H54 (cell line): ENCODE data around the gene CHIA.

Source experiments
- DNase-seq: peaks from one replicate; pipeline ENCODE4 v3.0.0; 2011; ENCODE audit warnings: low spot score, mixed read lengths; ENCODE audit not compliant: insufficient read length
- FAIRE-seq: peaks from 3 replicates; lab custom pipeline; 2011; peaks lifted over from hg19 to GRCh38; lab: Jason Lieb, UNC
- POLR2A ChIP-seq: IDR thresholded peaks from 2 replicates; pipeline ENCODE4 v1.6.1; 2011; ENCODE audit warnings: low read depth, mild to moderate bottlenecking, low read length

CHIA gene

DNA sequence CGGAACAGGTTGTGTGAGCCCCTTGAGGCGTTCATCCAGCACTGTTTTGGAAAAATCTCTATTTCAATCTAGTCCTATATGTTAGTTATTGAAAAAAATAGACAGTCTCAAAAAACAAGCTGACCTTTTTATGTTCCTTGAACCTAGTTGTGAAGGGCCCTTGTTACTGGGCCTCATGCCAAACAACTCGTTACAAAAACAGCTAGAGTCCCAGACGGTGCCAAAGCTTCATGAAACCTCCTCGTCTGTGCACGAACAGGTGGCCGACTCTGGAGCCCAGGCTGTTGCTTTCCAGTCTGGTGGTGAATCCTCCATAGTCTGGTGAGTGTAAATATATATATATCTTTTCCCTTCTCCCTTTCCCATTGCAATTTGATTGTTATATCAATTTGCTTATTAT lies at the start of gene CHIA:
CHIA (plus strand) TSS at position 222 of the 400 bp plus-strand sequence. CDS start 19,617 bp downstream, outside the sequence.
- no peak for TF ChIP-seq POLR2A
- FAIRE-seq (no peak), DNase-seq (no peak)

DNA sequence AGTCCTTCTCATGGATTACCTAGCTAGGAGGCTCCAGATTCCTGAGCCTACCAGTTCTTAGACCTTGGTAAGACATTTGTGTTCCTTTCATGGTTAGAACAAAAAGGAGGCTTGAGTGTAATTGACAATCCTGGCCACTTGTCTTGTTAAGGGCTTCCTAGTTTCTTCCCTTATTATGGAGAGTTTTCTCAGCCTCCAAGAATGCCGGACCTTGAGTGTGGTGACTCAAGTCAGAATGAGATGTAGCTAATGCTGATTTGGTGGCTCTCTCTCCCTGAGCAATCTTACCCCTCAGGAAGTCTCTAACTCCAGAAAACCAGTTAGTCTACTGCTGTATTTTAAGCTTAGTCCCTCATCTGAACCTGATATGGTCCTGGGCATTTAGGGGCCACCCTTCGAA lies 48.9 kb upstream of the CHIA start:
- TF ChIP-seq POLR2A = no peak
- no peak for FAIRE-seq

GRCh38 chr1:111242805-111243523 lies 47.7 kb upstream of the CHIA start:
- FAIRE-seq (no peak), DNase-seq (no peak)
- no peak for TF ChIP-seq POLR2A

More for the DNA sequence above, 48.9 kb upstream of the CHIA start:
- no peak for DNase-seq

DNA sequence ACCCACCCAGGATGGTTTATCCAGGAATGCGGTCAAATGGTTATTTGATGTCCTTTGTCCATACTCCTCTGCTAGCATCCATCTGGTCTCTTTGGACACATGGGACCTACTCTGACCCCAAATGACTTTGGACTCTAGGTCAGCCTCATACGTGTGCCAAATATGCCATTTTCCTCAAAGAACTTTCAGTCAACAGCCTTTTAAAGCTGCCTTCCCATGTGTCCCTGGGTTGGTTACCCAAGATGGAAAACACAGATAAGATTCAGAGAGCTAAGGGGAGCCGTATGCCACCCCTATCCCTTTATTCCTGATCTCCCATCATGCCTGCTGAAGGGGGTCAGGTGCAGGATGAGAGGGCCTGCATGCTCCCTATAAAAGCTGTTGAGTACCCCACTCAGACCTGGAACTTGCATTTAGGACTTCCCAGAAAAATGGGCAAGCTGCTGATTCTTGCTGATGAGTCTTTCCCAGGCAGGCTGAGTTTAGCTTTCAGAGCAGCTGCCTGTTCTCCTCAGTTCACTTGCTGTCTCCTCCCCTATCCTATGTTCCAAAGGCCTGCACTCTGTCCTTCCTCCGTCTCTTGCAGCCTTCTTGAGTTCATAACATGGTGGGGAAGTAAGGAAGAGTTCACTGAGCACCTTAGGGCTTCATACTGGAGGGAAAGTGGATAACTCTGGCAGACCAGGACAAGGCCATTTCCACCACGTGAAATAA lies 43.4 kb upstream of the CHIA start:
- DNase-seq = no peak
- FAIRE-seq = no peak
- no peak for TF ChIP-seq POLR2A

GRCh38 chr1:111249960-111250359 lies 40.7 kb upstream of the CHIA start:
- no peak for DNase-seq
- TF ChIP-seq POLR2A = no peak
- no peak for FAIRE-seq

- DNase-seq (no peak), FAIRE-seq (no peak)
- TF ChIP-seq POLR2A = no peak
These were observed 39.1 kb upstream of the CHIA start for GRCh38 chr1:111251570-111251969.

GRCh38 chr1:111252786-111253185 lies 37.9 kb upstream of the CHIA start:
- DNase-seq = no peak
- no peak for TF ChIP-seq POLR2A

DNA sequence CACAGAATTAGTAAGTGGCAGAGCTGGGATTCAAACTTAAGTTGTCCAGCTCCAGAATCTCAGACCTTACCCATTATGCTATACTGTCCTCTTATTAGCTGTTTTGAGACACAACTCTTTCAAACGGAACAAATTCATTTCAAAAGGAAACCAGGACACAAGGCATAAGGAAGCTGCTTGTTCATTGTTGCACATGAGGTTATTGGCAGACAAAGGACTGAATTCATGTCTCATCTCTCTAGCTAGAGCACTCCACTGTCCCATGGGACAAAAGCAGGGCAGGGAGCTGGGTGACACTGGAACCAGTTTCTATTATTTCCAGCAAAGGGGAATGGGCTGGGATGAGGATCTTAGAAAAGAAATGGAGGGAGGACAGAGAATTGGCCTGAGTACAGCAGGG lies 36.8 kb upstream of the CHIA start:
- DNase-seq (no peak), FAIRE-seq (no peak)
- no peak for TF ChIP-seq POLR2A

More at GRCh38 chr1:111252786-111253185, 37.9 kb upstream of the CHIA start:
- FAIRE-seq = no peak

DNA sequence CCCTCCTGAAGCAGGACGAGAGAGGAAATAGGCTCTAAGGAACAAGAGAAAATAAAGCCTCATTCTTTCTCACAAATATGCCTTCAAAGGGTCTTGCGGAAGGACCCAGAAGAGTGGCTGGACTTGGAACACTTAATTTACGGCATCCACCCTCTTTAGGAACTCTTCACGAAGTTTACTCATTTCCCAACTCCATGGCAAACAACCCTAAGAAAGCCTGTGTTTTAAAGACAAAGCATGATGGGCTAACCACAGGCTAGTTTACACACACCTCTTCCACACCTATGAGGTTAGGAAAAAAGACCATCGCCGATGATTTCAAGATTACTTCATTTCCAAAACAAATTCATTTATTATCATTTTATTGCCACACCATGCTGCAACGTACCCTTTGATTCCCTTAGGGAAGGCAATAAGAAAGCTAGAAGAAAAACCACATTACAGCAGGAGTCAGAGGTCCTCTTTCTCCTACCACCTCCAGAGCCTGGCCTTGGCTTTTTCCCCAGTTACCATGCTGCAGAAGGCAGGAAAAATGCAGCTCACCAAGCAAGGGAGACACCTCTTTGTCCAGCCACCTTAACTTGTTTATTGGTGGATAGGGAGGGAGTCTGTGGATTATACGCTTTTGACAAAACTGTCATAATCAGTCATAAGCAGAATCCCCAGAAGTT lies 33.5 kb upstream of the CHIA start:
- DNase-seq (no peak), FAIRE-seq (no peak)
- no peak for TF ChIP-seq POLR2A

GRCh38 chr1:111267801-111268508 lies 22.7 kb upstream of the CHIA start:
- no peak for DNase-seq
- no peak for TF ChIP-seq POLR2A
- FAIRE-seq = no peak

DNA sequence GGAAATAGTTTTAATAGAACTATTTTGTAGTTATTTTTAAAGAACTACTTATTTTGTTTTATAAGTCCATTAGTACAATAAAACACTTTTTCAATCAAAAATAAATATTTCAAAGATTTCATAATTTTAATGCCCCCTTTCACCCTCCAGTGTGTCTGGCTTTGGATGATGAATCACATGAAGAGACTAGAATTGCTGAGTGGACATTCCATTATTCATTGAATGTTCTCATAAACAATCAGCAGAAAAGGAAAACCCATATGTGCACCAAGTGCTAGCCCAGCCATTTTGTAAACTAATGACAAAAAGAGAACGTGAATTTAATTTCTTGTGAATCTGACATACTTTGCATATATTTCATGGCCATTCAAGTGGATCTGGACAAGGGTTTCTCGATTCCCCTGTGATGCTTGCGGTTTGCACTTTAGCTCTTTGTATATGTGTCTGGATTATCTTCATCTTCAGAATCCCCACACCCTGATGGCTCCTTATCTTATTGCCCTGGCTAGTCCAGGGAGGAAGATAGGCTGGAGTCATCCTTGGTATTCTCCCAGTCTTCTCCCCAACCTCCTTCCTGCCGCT lies 20.7 kb upstream of the CHIA start:
- DNase-seq (no peak), FAIRE-seq (no peak)
- TF ChIP-seq POLR2A = no peak

DNA sequence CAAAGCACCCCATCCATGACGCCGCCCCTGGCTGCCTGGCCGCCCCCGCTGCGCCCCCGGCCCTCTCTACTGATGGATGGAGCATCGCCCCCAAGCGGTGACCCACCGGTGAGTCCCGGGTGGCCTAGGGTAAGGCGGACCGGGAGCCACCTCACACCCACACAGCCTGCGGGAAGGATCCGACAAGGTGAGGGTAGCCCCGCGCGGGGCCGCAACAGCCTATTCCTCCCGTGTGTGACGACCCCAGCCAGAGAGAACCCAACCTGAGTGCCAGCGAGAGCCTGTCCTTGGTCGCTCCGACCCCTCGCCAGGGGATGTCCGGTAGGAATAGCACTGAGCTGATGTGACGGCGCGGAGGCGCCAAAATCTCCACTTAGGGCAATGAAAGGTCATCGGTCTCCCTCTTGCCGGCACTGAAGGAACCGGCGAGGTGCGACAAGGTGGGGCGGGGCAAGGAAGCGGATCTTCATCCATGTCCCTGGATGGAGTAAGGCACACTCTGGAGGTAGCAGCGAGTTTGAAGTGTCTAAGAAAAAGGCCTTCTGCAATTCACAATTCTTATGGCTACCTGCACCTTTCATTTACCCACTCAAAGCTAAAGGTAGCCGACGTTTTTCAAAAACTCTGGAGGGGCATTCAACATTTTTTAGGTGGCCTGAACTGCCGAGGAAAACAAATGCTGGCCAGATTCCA lies 19.7 kb upstream of the CHIA start:
- FAIRE-seq (no peak), DNase-seq (no peak)
- TF ChIP-seq POLR2A = no peak

DNA sequence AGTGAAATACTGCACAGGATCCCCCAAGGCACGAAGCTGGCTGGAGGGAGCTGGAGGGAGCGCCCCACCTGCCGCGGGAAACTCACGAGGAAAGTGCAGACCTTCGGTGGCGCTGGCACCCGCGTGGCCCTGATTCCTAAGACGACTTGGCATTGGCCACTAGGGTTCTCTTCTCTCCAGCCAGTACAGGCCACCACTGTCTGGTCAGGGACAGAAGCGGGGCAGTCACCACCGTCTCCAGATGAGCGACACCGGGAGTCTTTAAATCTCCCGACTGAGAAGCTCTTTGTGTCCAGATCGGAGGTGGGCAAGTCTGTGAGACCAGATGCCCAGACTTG lies 19.2 kb upstream of the CHIA start:
- FAIRE-seq (no peak), DNase-seq (no peak)
- TF ChIP-seq POLR2A = no peak
